Neuronal stem cell (in vitro differentiated cells): ENCODE data around the gene RNASE11.

ENCODE experiments used
- DNase-seq: peaks from one replicate; pipeline ENCODE4 v3.0.0-alpha.2; 2013; ENCODE audit warnings: low spot score
- H2AFZ ChIP-seq: one replicate; pipeline ENCODE4 v1.6.1; 2013; ENCODE audit warnings: mild to moderate bottlenecking, low read length, inconsistent platforms
- H2AK5ac ChIP-seq: 2 replicates; pipeline ENCODE4 v1.6.1; 2013; ENCODE audit warnings: low read depth, mild to moderate bottlenecking, inconsistent platforms, low read length, moderate library complexity, mixed read lengths
- H2BK120ac ChIP-seq: 2 replicates; pipeline ENCODE4 v1.6.1; 2013; ENCODE audit warnings: low read depth, mild to moderate bottlenecking, inconsistent platforms, low read length, moderate library complexity, mixed read lengths
- H2BK12ac ChIP-seq: one replicate; pipeline ENCODE4 v1.6.1; 2013; ENCODE audit warnings: low read length, inconsistent platforms
- H2BK15ac ChIP-seq: 2 replicates; pipeline ENCODE4 v1.6.1; 2013; ENCODE audit warnings: mild to moderate bottlenecking, low read length, inconsistent platforms, mixed read lengths
- H2BK5ac ChIP-seq: one replicate; pipeline ENCODE4 v1.6.1; 2013; ENCODE audit warnings: inconsistent platforms, mild to moderate bottlenecking, low read length, moderate library complexity
- H3K14ac ChIP-seq: one replicate; pipeline ENCODE4 v1.6.1; 2013; ENCODE audit warnings: low read length, inconsistent platforms
- H3K18ac ChIP-seq: 2 replicates; pipeline ENCODE4 v1.6.1; 2013; ENCODE audit warnings: low read length, inconsistent platforms
- H3K23ac ChIP-seq: 2 replicates; pipeline ENCODE4 v1.6.1; 2013; ENCODE audit warnings: low read depth, mild to moderate bottlenecking, mixed read lengths, low read length, inconsistent platforms; ENCODE audit not compliant: poor library complexity
- H3K27ac ChIP-seq: replicated peaks from 3 replicates; pipeline ENCODE4 v1.5.1; 2013; ENCODE audit warnings: low read length, inconsistent platforms
- H3K27me3 ChIP-seq, 3 experiments: 2 replicates each; pipeline ENCODE4 v1.6.1; 2013; ENCODE audit warnings: low read length in 3 of 3, mild to moderate bottlenecking in 2 of 3, inconsistent platforms in 1 of 3, low read depth in 1 of 3, mixed read lengths in 1 of 3, moderate library complexity in 1 of 3; ENCODE audit not compliant: control insufficient read depth in 3 of 3, insufficient read depth in 3 of 3
- H3K36me3 ChIP-seq, 2 donors: replicated peaks in 1 of 2; 2 replicates each; pipeline ENCODE4 v1.6.1; 2013; ENCODE audit warnings: low read length in 2 of 2; ENCODE audit not compliant: control insufficient read depth in 2 of 2, insufficient read depth in 2 of 2
- H3K4ac ChIP-seq: 2 replicates; pipeline ENCODE4 v1.6.1; 2013; ENCODE audit warnings: inconsistent platforms, mild to moderate bottlenecking, low read length, moderate library complexity
- H3K4me1 ChIP-seq, 2 donors: 1 replicate in 1 of 2; 2 replicates in 1 of 2; pipeline ENCODE4 v1.6.1; 2013; ENCODE audit warnings: low read length in 2 of 2, low read depth in 1 of 2; ENCODE audit not compliant: control insufficient read depth in 2 of 2, insufficient read depth in 1 of 2
- H3K4me2 ChIP-seq: one replicate; pipeline ENCODE4 v1.6.1; 2013; ENCODE audit warnings: mild to moderate bottlenecking, low read length, inconsistent platforms; ENCODE audit not compliant: insufficient read depth, poor library complexity, severe bottlenecking
- H3K4me3 ChIP-seq, 2 donors: 2 replicates each; pipeline ENCODE4 v1.5.1; 2013; ENCODE audit warnings: low read length in 2 of 2, mild to moderate bottlenecking in 2 of 2, inconsistent platforms in 1 of 2, moderate library complexity in 1 of 2
- H3K79me1 ChIP-seq: one replicate; pipeline ENCODE4 v1.6.1; 2013; ENCODE audit warnings: low read depth, mild to moderate bottlenecking, inconsistent platforms, low read length, moderate library complexity
- H3K9ac ChIP-seq: one replicate; pipeline ENCODE4 v1.6.1; 2013; ENCODE audit warnings: mild to moderate bottlenecking, low read depth, low read length, inconsistent platforms; ENCODE audit not compliant: poor library complexity
- H3K9me3 ChIP-seq, 2 donors: replicated peaks in 1 of 2; 2 replicates each; pipeline versions ENCODE3 to v1.6.1; 2013; ENCODE audit warnings: low read length in 2 of 2, mild to moderate bottlenecking in 2 of 2, inconsistent platforms in 1 of 2, low read depth in 1 of 2, mixed read lengths in 1 of 2, moderate library complexity in 1 of 2; ENCODE audit not compliant: control insufficient read depth in 2 of 2, insufficient read depth in 1 of 2
- H4K8ac ChIP-seq: one replicate; pipeline ENCODE4 v1.6.1; 2013; ENCODE audit warnings: low read depth, mild to moderate bottlenecking, inconsistent platforms, low read length, moderate library complexity
- H4K91ac ChIP-seq: one replicate; pipeline ENCODE4 v1.6.1; 2013; ENCODE audit warnings: low read length, low read depth, mild to moderate bottlenecking, inconsistent platforms; ENCODE audit not compliant: poor library complexity
- WGBS, 2 donors: extraction: QIAGEN DNeasy Blood & Tissue Kit; methylation state at CpG; one replicate each; pipeline ENCODE4 v1.1.7; 2013; ENCODE audit warnings: missing lambda C conversion rate in 2 of 2, mixed read lengths in 1 of 2; ENCODE audit not compliant: insufficient read length in 2 of 2, insufficient replicate concordance in 1 of 2; ENCODE audit errors: extremely low coverage in 2 of 2; 5-methylcytosine and 5-hydroxymethylcytosine counted together

The RNASE11 gene

DNA sequence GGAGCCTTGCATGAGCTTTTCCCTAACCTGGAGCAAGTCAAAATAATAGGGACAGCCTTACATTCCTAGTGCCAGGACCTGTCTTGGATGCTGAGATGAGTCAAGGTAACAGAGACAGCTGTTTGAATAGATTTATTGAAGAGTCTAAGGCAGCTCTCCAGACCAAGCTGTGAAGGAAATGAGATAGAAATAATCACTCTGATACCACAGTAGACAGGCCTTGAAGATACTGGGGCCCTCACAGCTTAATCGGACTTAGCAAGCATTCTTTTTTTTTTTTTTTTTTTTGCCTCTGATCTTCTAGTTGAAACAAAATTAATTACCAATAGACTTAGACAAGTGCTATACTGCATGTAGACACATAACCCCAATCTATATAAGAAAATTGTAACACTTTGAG, 23.8 kb downstream of the RNASE11 start:
- Histone ChIP-seq H3K18ac (no peak overlapping the region), H2AK5ac (no peak overlapping the region), H3K9ac (no peak overlapping the region), H3K4me2 (no peak overlapping the region), H3K27me3 (no peaks in the 10 kb centered on the region), H3K27ac (no peak overlapping the region), H3K4me1 (no peaks in the 10 kb centered on the region), H4K91ac (no peak overlapping the region), H2BK12ac (no peak overlapping the region), H2AFZ (no peak overlapping the region), H3K14ac (no peak overlapping the region), H2BK120ac (no peak overlapping the region), H3K23ac (no peak overlapping the region), H3K4me3 (no peak overlapping the region), H3K9me3 (peaks cover 0 to under 1% of the 10 kb centered on the region in 2 donors), H3K79me1 (no peaks in the 10 kb centered on the region), H3K4ac (no peak overlapping the region), H3K36me3 (no peaks in the 10 kb centered on the region), H4K8ac (no peak overlapping the region), H2BK5ac (no peak overlapping the region), H2BK15ac (no peak overlapping the region)
- WGBS, 2 donors = no CpG with 5 or more reads among the region's 1 CpG
- no peak for DNase-seq

DNA sequence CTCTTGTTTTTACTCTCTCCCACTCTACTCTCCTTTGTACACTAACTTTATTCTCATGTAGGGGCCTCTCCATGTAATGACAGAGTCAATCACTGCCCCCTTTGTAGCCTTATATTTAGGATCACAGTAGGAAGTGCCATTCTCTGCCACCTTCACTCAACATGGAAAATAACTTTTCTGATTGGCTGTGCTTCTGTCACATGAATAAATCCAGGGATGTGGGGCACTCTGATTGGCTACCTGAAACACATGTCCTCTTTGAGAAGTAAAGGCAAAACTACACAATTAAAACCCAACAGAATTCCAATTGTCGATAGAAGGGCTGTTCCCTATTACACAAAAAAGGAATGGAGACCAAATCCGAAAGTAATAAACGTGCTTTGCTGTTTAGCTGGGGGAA, 26.8 kb downstream of the RNASE11 start, which contains the start of gene RNASE9:
Gene RNASE9, minus strand, starts transcription at position 87 of the 400 bp plus-strand sequence.
- H3K4me2 ChIP-seq = no peak within 1 kb of the TSS
- H3K9me3 ChIP-seq = no peaks in the 10 kb centered on the region
- no peak within 1 kb of the TSS for H2BK120ac ChIP-seq
- H2AK5ac ChIP-seq = no peak within 1 kb of the TSS
- H3K4me1 ChIP-seq = no peaks in the 10 kb centered on the region
- H4K91ac ChIP-seq = no peak within 1 kb of the TSS
- H2BK15ac ChIP-seq = no peak within 1 kb of the TSS
- no peak within 1 kb of the TSS for H3K23ac ChIP-seq
- no peak within 1 kb of the TSS for H2BK5ac ChIP-seq
- H3K9ac ChIP-seq = no peak within 1 kb of the TSS
- no peak within 1 kb of the TSS for H3K14ac ChIP-seq
- H3K79me1 ChIP-seq = no peaks in the 10 kb centered on the region
- H4K8ac ChIP-seq = no peak within 1 kb of the TSS
- DNase-seq = no peak
- H2AFZ ChIP-seq = peak within 1 kb of the TSS; percentile 38
- no peak within 1 kb of the TSS for H3K18ac ChIP-seq
- H2BK12ac ChIP-seq = no peak within 1 kb of the TSS
- no peaks in the 10 kb centered on the region for H3K36me3 ChIP-seq
- H3K27ac ChIP-seq = no peak within 1 kb of the TSS
- no CpG with 5 or more reads among the region's 3 CpGs for WGBS, 2 donors
- H3K4me3 ChIP-seq = no peak within 1 kb of the TSS
- peaks cover 0 to 2% (median 0%) of the 10 kb centered on the region in 3 experiments for H3K27me3 ChIP-seq
- H3K4ac ChIP-seq = no peak within 1 kb of the TSS

DNA sequence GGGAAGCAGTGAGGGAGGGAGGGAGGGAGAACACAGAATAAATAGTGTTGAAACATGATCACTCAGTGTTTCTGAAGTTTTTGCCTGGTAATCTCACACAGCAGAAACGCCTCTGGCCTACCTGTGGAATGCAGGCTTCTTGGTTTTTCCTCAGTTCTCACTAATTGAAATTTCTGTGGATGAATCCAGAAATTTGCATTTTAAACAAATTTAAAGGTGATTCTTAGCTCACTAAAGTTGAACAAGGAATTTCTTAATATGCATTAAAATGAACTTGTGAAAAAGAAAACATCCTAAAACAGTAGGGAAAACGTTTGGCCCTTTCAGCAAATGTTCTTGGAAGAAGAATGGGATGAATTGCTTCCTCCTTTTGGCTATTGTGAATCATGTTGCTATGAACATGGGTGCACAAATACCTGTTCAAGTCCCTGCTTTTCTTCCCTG, 28.3 kb downstream of the RNASE11 start:
- H3K27me3 ChIP-seq = peaks cover 0 to 2% (median 0%) of the 10 kb centered on the region in 3 experiments
- no peak overlapping the region for H2BK15ac ChIP-seq
- H2BK12ac ChIP-seq = no peak overlapping the region
- no peak overlapping the region for H3K4me3 ChIP-seq
- no peak overlapping the region for H2AK5ac ChIP-seq
- no peak overlapping the region for H3K14ac ChIP-seq
- H3K27ac ChIP-seq = no peak overlapping the region
- DNase-seq = no peak
- no CpG with 5 or more reads among the region's 2 CpGs for WGBS, 2 donors
- no peak overlapping the region for H4K91ac ChIP-seq
- H3K36me3 ChIP-seq = no peaks in the 10 kb centered on the region
- no peaks in the 10 kb centered on the region for H3K4me1 ChIP-seq
- no peaks in the 10 kb centered on the region for H3K79me1 ChIP-seq
- H3K18ac ChIP-seq = no peak overlapping the region
- H3K4me2 ChIP-seq = no peak overlapping the region
- H2AFZ ChIP-seq = no peak overlapping the region
- H3K9me3 ChIP-seq = no peaks in the 10 kb centered on the region
- H3K4ac ChIP-seq = no peak overlapping the region
- H3K9ac ChIP-seq = no peak overlapping the region
- no peak overlapping the region for H3K23ac ChIP-seq
- H2BK120ac ChIP-seq = no peak overlapping the region
- H2BK5ac ChIP-seq = no peak overlapping the region
- no peak overlapping the region for H4K8ac ChIP-seq

DNA sequence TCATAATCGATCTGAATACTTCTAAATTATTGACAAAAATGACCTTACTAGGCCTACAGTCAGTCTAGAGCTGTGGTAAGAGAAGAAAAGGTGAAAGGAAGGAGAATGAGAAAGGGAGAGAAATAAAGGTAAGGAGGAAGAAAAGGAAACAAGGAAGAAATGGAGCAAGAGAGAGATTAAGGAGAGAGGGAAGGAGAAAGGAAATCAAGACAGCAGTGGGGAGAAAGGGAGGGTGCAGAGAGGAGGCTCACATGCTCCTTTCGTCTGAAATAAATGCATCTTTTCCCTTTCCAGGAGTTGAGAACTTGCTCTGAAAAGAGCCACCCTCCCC, 30.6 kb downstream of the RNASE11 start:
- Histone ChIP-seq H3K23ac (no peak overlapping the region), H3K27me3 (peaks cover 0 to 2% (median 0%) of the 10 kb centered on the region in 3 experiments), H3K9ac (no peak overlapping the region), H3K4me1 (no peaks in the 10 kb centered on the region), H2BK120ac (no peak overlapping the region), H3K4ac (no peak overlapping the region), H2AFZ (no peak overlapping the region), H3K79me1 (no peaks in the 10 kb centered on the region), H2BK12ac (no peak overlapping the region), H3K27ac (no peak overlapping the region), H4K91ac (no peak overlapping the region), H3K14ac (no peak overlapping the region), H3K4me2 (no peak overlapping the region), H2BK15ac (no peak overlapping the region), H2AK5ac (no peak overlapping the region), H3K36me3 (no peaks in the 10 kb centered on the region), H3K9me3 (no peaks in the 10 kb centered on the region), H4K8ac (no peak overlapping the region), H2BK5ac (no peak overlapping the region), H3K4me3 (no peak overlapping the region), H3K18ac (no peak overlapping the region)
- DNase-seq = no peak
- WGBS, 2 donors = no CpG with 5 or more reads among the region's 2 CpGs
